Cerebellar cortex (tissue), 1 donor: Measurements from ENCODE around the gene PROM2.

Source experiments
- DNase-seq: peaks from one replicate; pipeline ENCODE4 v3.0.0-alpha.2; 2015; ENCODE audit warnings: low spot score

Gene PROM2

GRCh38 chr2:95285542-95285932 is 11.3 kb downstream of the PROM2 start:
- DNase-seq = no peak

- DNase-seq = no peak
Observed at GRCh38 chr2:95287336-95287735, 13.1 kb downstream of the PROM2 start.

- DNase-seq = no peak
Observed at GRCh38 chr2:95287806-95288205, 13.6 kb downstream of the PROM2 start.

DNA sequence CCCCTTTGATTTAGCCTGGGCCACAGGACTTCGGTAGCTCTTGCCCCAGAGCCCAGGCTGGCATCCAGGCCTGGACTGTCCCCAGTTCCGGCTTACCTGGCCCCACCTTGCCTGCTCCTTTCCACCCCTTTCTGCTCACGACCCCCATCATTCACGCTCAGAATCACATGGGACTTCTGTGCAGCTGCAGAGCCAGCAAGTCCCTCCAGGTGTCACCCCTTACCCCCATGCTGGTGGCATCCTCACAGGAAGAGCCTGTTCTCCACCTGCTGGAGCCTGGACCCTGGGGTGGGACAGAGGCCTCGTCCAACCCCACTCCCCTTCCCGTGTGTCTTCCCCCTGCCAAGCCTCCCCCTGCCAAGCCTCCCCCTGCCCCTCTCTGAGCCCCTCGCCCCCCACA is 15.0 kb downstream of the PROM2 start:
- no peak for DNase-seq

DNA sequence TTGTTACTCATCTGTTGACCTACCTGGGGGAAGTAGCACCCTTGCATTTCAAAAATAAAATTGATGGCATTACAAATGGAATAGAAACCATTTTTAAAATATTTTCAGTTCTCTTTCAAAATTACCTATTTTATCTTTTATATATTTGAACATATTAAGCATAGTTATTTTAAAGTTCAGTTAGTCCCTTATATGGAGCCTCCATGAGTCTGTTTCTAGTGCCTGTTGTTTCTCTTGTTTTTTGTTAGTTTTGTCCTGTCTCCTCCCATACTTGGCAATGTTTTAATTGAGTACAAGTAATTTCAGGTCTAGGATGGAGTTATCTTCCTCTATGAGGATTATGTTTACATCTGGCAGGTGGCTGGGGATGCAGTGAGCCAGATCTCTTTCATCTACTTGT is 17.0 kb downstream of the PROM2 start:
- no peak for DNase-seq

DNA sequence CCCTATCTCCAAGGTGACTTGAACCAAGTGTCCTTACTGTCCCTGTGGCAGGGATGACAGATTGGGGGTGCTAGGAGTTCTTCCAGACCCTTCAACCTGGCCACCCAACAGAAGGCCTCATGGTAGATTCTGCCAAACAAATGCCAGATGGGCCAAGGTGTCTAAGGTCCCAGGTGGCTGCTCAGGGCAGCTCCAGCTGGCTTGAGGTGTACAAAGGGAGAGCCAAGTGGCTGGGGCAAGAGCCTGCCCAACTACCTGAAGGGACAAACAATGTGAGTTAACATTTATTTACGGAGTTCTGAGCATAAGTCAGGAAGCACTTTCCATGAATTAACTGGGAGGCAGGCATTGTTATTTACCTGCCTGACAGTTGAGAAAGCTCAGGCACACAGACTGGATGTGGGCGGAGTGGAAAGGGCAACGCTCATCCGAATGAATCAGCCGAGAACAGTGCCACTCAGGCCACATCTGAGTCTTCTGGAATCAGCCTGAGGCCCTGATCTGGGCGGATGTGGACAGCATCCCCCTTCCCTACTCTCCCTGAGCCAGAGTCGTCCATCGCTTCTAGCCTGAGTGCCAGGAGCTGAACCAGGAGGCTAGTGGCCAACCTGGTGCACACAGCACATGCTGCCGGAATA is 18.5 kb downstream of the PROM2 start:
- DNase-seq = peak; percentile 43

GRCh38 chr2:95294579-95295250 is 20.5 kb downstream of the PROM2 start:
- no peak for DNase-seq

- DNase-seq = no peak
Observed at GRCh38 chr2:95295376-95295775, 21.1 kb downstream of the PROM2 start.

- peak; percentile 66 for DNase-seq
Observed at GRCh38 chr2:95296011-95296410, 21.8 kb downstream of the PROM2 start.

GRCh38 chr2:95296880-95297487 is 22.7 kb downstream of the PROM2 start, which contains the start of gene KCNIP3:
Gene KCNIP3, plus strand, starts transcription at chr2:95297347. Its CDS starts 92 bp downstream, at chr2:95297439.
- DNase-seq = peak; percentile 21

DNA sequence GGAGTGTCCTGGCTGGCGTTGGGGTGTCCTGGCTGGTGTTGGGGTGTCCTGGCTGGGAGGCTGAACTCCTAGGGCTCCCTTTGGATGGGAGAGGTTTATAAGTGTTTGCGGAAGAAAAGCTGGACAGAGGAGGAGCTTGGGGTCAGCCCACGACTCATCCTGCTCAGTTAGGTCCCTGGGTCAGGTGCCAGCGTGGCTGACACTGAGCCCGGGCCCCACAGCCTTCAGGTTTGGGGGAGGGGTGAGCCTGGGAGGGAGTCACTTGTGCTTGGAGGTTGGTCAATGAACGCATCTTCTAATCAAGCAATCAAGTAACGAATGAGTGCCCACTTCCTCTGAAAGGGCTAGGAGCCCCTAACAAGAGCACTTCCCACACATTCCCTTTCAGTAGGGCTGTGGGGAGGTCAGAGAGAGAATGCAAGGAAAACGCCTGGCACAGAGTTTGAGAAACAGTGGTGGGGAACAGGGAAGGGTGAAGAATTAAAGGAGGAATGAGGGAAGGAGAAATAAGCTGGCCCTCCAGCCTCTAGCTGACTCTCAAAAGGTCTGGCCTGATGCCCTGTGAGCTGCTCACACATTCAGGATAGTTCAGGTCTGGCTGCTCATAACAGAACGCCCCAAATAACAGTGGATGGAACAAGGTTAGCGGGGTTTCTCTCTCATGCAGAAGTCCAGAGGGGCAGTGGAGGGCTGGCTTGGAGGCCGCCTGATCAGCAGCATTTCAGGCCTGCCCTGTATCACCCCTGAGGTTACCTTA is 23.6 kb downstream of the PROM2 start:
- peak; percentile 40 for DNase-seq

GRCh38 chr2:95298486-95299111 is 24.4 kb downstream of the PROM2 start:
- peak; percentile 54 for DNase-seq

GRCh38 chr2:95299961-95300360 is 25.7 kb downstream of the PROM2 start:
- no peak for DNase-seq

DNA sequence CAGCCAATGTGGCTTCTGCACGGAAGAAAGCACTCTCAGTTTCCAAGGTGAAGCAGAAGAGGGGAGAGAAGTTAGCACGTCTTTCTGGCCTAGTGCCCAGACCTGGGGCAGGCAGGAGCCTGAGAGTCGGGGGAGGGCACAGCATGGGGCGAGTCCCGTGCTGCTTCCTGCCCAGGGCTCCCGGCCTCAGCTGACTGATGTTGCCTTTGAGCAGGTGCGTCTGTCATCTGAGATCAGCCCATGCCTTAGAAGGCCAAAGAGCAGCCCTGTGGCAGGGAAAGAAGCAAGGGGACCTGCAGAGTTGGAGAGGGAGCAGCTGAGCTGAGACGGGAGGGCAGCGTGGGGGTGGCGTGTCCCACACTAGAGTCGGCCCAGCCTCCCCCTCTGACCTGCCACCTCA is 26.2 kb downstream of the PROM2 start:
- DNase-seq = no peak

GRCh38 chr2:95301186-95301585 is 26.9 kb downstream of the PROM2 start:
- no peak for DNase-seq

DNA sequence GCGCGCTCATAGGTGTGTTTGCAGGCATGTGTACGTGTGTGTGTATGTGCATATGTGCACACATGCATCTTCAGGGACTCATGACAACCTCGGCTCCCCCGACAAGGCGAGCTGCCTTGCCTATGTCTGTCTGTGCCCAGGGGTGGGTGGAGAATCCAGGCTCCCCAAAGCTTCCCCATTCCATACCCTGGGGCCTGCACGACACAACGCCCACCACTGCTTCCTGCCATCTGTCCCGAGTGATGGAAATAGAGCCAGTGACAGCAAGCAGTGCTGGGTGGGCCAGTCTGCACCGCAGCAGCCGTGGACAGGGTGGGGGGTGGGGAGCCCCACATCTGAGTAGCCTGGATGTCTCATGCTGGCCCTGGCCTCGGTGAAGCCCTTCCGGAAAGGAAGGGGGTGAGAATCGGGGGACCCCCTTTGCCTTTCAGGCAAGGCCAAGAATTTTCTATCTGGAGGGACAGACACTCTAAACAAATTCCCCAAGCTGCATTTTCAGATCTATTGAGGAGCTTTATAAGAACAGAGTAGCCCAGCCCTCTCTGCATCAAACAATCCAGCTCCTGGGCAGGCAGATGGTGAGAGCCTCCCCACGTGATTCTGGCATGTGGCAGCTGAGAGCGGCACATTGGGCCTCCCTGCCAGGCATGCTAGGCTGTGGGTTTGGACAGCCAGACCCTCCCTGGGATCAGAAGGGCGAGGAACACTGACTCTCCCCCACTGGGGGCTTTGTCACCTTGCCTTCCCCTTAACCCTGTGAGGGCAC is 27.8 kb downstream of the PROM2 start:
- DNase-seq = no peak

GRCh38 chr2:95303191-95303919 is 29.1 kb downstream of the PROM2 start:
- peak; percentile 12 for DNase-seq

DNA sequence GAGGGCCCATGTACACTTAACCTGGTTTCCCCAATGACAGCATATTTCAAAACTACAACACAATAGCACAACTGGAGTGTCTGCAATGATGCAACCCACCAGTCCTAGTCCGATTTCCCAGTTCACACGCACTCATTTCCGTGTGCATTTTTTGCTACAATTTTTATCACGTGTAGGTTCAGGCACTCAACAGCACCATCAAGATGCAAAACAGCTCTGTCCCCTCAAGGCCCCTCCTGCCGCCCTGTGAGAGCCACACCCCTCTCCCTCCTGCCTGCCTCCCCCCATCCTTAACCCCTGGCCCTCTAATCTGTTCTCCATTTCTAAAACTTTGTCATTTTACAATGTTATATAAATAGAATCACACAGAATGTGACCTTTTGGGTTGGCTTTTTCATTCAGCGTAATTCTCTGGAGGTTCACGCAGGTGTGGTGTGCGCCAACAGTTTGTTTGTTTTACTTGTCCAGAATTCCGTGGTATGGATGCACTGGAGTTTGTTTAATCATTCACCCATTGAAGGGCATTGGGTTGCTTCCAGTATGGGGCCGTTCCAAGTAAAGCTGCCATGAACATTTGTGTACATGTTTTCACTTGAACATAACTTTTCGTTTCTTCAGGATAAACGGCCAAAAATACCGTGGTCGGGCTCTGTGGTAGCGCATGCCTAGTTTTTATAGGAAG is 31.3 kb downstream of the PROM2 start:
- no peak for DNase-seq

GRCh38 chr2:95306336-95306895 is 32.2 kb downstream of the PROM2 start:
- no peak for DNase-seq

GRCh38 chr2:95307036-95307435 is 32.8 kb downstream of the PROM2 start:
- DNase-seq = no peak
